Camera-type eye (tissue), 1 donor: ENCODE data around the gene CCNC. TPM values are rescaled to one million over a fixed set of nuclear protein-coding genes. Genes with fewer than 3 reads are reported as not detected.

Experiments used
- total RNA-seq: library from RNA; depleted of rRNA; stranded (reverse); fragments of >200 nt; gene quantifications from one replicate; pipeline ENCODE4 v1.2.3, GENCODE V29; 2014

The CCNC gene
- 105 TPM for total RNA-seq

GRCh38 chr6:99568103-99568933 is at the start of gene CCNC:
Gene CCNC, minus strand, starts transcription at chr6:99568660. Its CDS starts 133 bp downstream, at chr6:99568527.

GRCh38 chr6:99606656-99607415 is 38.4 kb upstream of the CCNC start, which contains the start of gene PRDM13:
Gene PRDM13, plus strand, starts transcription at chr6:99606833. Its CDS starts 202 bp downstream, at chr6:99607035.

Other genes starting within 250 kb of the CCNC start
- gene FAXC, start 219.0 kb downstream of the CCNC start, total RNA-seq = 13.9 TPM
- 4.7 TPM for gene COQ3, start 174.5 kb downstream of the CCNC start, total RNA-seq
- gene PNISR, start 143.4 kb downstream of the CCNC start, total RNA-seq = 367 TPM
- 32.2 TPM for gene USP45, start 53.2 kb downstream of the CCNC start, total RNA-seq
- 16.6 TPM for gene PRDM13, start 38.2 kb upstream of the CCNC start, total RNA-seq